ENCODE data around the gene HECTD4.
A peak's percentile ranks its signal among the peaks of the same experiment; 100 is the strongest.
"Not testable (repeated sequence)": the region's sequence is repeated elsewhere in the genome, so short reads cannot be mapped to it uniquely, and the experiment has no call there.

The HECTD4 gene, protein sequence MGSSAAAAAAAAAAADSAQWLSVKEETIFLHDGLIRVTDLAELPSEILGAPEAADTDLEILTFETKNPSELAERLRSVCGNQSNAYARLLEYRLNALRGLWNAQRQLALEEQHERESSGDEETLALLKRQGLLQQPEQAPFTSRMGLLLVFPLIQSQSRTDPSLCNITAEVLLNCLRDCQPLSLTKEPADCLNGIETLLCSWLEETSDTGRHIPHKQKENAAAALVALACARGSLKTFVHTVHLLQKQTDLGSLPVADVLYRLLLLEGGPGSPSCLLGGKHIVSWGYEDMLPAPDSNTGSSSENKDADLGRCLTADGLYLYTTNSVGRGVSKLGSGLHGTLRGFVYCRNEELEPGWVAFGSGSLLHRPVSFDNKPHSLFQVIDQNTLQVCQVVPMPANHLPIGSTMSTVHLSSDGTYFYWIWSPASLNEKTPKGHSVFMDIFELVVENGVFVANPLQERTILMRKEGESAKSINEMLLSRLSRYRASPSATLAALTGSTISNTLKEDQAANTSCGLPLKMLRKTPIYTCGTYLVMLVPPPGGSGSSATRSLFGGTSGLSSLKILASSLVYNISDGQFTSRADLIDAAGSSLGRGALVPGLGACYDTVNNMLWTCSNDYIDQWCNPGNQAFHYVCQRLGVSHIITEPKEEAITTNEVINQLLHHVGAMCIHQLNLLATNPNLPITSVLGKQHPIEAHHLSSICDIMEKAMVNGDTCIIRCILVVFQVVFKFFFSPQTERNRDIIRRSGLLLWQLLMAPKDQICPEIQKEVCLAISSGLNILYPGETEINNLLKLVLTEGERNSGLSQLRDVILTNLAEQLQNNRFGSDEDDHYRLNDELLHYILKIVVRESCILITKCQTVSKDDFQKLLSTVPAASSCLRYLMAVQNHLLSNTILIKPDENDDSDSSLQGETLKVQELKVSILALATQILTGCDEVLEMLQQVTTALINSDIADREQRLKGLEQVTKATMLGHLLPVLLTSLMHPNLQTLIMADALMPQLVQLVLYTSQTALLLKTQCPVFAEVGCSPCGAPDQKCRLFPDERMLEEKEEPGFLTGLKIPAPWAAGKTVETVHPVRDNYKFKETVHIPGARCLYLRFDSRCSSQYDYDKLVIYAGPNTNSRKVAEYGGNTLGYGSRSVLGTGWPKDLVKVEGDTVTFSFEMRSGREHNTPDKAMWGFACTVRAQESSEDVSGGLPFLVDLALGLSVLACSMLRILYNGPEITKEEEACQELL (N-terminal part only)

DNA sequence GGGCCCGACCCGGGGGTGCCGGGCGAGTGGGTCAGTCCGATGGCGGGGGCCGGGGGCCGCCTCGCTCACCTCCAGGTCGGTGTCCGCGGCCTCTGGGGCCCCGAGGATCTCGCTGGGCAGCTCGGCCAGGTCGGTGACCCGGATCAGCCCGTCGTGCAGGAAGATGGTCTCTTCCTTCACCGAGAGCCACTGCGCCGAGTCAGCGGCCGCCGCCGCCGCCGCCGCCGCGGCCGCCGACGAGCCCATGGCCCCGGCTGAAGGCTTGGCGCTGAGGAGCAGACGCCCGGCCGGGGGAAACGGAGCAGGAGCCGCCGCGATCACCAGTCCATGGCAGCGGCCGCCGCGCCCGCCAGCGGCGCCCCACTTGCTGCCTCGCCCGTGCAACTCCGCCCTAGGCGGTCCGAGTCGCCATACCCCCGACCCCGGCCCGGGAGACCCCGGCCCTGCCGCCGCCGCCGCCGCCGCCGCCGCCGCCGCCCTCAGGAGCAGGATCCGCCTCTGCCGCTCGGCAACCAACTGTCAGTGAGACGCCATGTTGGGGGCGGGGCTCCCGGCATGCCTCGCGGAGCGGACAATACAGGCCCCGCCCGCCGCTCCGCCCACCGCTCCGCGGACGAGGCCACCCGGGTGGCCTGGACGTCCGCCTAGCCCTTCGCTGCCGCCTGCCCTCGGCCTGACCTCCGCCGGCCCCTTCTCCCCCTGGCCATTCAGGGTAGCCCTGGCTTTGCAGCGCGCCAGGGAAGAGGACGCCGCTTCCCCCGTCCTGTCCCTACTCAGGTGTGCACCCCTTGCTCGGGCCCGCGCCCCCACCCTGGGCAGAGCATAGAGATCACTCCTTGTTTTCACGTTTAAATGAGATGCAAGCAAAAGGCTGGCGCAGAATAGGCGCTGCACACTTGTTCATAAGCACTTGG lies at the start of gene HECTD4:
Gene HECTD4 (minus strand): TSS at position 549 of the 914 bp plus-strand sequence. CDS start 303 bp downstream, at position 246.
- peak; percentile 61 for DNase-seq

- no peak for DNase-seq
Observed at GRCh38 chr12:112431965-112432364, 49.7 kb upstream of the HECTD4 start.

- DNase-seq: no peak
Observed at GRCh38 chr12:112430929-112431328, 48.7 kb upstream of the HECTD4 start.

DNA sequence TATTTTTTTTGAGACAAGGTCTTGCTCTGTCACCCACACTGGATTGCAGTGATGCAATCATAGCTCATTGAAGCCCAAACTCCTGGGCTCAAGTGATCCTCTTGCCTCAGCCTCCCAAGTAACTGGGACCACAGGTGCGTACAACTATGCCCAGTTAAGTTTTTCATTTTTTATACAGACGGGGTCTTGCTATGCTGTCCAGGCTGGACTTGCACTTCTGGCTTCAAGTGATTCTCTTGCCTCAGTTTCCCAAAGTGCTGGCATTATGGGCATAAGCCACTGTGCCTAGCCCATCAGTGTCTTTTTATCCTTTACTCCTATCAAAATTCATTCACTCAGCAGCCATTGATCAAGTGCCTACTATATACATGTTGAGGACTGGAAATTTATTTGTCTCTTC lies 45.5 kb upstream of the HECTD4 start:
- DNase-seq: no peak

GRCh38 chr12:112425582-112426382 lies 43.6 kb upstream of the HECTD4 start:
- no peak for DNase-seq

DNA sequence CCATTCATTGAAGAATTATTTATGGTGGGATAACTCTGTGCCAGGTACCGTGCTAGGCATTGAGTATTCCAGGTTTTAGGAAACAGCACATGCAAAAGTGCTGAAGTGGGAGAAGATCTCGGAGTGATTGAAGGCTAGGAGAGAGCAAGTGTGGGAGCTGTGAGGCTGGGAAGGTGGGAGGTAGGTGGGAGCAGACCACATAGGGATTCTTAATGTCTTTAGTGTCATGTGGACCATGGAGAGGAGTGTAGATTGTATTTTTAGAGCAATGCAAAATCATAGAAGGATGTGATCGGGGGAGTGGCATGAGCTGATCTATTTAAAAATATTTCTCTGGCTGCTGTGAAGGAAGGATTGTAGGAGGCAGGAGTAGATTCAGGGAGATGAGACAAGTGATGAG lies 41.9 kb upstream of the HECTD4 start:
- no peak for DNase-seq

DNA sequence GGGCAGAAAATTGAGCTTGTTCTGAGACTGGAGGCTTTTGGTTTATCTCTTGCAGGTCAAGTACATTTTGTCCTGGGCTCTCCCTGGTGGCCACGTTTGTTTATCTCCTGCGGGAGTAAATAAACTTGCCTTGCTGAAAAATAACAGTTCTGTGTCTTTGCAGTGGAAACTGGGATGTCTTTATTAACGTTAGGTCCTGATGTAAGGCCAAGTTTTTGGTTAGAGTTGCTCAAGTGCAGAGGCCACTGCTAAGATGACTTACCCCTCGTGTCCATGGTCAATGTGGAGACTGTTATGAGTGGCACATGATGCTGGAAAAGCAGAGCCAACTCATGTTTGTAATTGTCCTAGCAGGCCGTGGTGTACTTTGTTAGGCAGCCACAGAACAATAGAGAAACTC lies 40.3 kb upstream of the HECTD4 start:
- DNase-seq: no peak

GRCh38 chr12:112421363-112421762 lies 39.1 kb upstream of the HECTD4 start:
- DNase-seq: no peak

GRCh38 chr12:112420740-112421139 lies 38.5 kb upstream of the HECTD4 start:
- no peak for DNase-seq

DNA sequence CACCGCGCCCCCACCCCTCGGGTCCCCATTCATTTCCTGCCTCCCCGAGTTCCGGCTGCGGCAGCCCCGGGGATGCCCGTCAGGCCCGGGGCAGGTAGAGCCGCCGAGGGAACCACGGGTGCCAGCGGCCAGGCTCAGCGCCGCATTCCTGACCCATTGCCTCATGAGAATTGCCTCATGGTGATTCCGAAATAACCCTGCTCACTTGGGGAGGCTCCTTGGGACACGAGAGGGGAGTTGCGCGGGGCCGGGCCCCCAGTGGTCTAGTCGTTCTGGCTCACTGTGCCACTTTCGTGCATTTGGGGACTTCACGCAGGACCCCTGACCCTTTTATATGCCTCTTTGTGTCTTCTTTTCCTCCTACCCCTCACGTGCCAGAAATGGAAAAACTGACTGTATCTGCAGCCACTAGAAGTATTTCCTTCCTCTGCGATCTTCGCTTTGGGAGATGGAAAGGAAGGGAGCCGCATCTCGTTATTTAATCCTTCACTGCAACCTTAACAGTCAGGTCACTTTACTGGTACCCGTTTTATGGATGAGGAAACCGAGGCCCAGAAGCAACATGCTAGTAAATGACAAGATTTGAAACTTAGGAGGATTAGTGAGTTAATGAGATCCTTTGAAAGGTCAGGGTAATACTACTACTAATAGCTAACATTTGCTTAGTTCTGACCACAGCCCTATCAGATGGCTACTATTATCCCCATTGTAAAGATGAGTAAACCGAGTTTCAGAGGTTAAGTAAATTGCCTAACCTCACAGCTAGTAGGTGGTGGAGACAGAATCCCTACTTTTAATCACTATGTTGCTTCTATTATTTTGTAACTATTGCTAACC lies 37.3 kb upstream of the HECTD4 start:
- no peak for DNase-seq

DNA sequence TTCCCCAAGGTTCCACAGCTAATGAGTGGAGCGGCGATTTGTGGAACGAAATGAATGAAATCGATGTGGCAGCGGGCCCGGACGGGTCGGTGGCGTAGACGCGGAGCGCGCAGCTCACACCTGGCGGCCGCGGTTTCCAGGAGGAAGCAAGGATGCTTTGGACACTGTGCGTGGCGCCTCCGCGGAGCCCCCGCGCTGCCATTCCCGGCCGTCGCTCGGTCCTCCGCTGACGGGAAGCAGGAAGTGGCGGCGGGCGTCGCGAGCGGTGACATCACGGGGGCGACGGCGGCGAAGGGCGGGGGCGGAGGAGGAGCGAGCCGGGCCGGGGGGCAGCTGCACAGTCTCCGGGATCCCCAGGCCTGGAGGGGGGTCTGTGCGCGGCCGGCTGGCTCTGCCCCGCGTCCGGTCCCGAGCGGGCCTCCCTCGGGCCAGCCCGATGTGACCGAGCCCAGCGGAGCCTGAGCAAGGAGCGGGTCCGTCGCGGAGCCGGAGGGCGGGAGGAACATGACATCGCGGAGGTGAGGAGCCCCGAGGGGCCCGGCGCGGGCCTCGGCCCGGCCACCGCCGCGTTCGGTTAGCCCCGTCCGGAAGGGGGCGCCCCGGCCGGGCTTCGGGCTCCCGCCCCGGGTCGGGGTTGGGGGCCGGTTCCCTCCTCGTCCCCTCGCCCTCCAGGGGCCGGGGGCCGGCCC lies 36.5 kb upstream of the HECTD4 start, which contains the start of gene PTPN11:
Gene PTPN11 (plus strand): TSS at position 340 of the 689 bp plus-strand sequence. CDS start 165 bp downstream, at position 505.
- DNase-seq: peak; percentile 47

DNA sequence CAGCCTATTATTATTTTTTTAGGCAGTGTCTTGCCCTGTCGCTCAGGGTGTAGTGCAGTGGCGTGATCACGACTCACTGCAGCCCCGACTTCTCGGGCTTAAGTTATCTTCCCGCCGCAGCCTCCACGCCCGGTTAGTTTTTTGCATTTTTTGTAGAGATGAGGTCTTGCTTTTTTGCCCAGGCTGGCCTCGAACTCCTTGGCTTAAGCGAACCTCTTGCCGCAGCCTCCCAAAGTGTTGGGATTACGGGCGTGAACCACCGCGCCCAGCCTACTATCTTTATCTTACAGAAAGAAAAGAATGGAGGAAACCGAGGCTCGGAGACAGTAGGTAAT lies 36.0 kb upstream of the HECTD4 start:
- no peak for DNase-seq

DNA sequence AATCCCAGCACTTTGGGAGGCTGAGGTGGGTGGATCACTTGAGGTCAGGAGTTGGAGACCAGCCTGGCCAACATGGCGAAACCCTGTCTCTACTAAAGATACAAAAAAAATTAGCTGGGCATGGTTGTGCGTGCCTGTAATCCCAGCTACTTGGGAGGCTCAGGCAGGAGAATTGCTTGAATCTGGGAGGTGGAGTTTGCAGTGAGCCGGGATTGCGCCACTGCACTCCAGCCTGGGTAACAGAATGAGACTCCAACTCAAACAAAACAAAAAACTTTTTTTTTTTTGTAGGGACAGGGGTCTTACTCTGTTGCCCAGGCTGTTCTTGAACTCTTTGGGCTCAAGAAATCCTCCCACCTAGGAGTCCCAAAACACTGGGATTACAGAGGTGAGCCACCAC lies 33.2 kb upstream of the HECTD4 start:
- not testable (repeated sequence) for DNase-seq

GRCh38 chr12:112413855-112414625 lies 31.8 kb upstream of the HECTD4 start:
- DNase-seq: no peak

- no peak for DNase-seq
Observed at GRCh38 chr12:112409906-112410244, 27.6 kb upstream of the HECTD4 start.

DNA sequence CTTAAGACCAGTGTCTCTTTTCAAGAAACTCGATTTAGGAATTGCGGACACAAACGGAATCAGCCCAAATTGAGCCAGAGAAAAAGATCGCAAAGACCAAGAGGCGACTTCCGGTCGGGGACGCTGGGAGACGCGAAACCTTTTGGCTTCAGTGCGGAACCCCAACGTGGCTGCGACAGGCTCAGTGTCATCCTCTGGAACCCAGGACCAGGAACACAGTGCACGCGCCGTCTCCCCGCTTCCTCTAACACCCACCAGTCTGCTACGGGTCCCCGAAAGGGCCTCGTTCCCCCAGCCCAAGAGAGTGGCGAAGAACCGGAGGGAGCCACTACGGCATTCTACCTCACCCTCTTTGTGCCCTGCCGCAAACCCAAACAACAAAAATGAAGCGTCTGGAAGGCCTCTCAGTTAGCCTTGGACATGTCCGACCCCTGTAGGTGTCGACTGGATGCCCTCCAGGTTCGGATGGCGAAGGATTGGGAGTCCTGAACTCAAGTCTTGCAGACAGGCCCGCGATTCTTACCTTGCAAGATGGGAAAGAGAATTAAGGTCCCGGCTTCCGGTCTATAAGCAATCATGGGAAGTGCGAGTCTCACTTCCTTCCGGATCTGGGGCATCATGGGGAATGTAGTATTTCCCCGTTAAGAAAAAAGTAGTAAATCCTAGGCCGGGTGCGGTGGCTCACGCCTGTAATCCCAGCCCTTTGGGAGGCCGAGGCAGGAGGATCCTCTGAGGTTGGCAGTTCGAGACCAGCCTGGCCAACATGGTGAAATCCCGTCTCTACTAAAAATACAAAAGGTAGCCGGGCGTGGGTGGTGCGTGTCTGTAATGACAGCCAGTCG lies 27.1 kb upstream of the HECTD4 start, which contains the start of gene RPL6:
Gene RPL6 (minus strand): TSS at position 542 of the 842 bp plus-strand sequence. CDS start 949 bp downstream, outside the sequence.
- peak; percentile 85 for DNase-seq

DNA sequence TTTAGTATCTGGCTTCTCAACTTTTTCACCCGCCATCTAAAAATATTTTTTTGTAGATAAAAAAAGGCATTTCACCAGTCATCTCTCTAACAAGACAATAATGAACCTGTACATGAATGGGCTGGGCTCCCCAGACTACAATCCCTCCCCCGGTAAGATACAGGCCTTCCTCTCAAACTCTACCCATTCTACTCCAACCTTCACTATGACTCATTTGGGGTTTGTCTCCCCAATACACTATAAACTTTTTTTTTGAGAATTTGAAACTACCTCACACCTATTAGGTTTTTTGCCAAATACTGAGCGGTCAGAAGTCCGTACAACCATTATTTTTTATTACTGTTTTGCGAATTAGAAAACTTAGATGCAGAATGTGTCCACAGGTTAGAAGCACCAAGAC lies 26.4 kb upstream of the HECTD4 start:
- no peak for DNase-seq

DNA sequence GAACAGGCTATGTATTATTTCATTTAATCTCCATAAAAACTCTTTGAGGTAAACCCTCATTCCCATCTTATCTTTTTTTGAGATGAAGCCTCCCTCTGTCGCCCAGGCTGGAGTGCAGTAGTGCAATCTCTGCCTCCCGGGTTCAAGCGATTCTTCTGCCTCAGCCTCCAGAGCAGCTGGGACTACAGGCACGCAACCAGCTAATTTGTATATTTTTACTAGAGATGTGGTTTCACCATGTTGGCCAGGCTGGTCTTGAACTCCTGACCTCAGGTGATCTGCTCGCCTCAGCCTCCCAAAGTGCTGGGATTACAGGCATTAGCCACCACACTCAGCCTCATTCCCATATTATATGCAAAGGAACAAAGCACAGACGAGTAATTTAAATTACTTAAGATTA lies 25.5 kb upstream of the HECTD4 start:
- DNase-seq: not testable (repeated sequence)

Measured in NCI-H1694 treated with DMSO at 0.1 percent for 48 hours (cell line).